Measurements from ENCODE around the gene EFNB2.

- TF ChIP-seq POLR2A (IDR thresholded peaks at IDR 0.05; ENCODE audit: low read depth, low read length), result no peak
- TF ChIP-seq TAF1 (IDR thresholded peaks at IDR 0.05; ENCODE audit: low read depth, low read length), result no peak
- TF ChIP-seq POLR2AphosphoS5 (IDR thresholded peaks at IDR 0.05; ENCODE audit: low read depth, low read length), result no peak
- no peak for TF ChIP-seq PAX5 (IDR thresholded peaks at IDR 0.05; ENCODE audit: insufficient read depth, low read length, severe bottlenecking)
These were observed 79.7 kb downstream of the EFNB2 start for GRCh38 chr13:106455777-106456176.
